Nephron (organoid): ENCODE results near the gene CHN2.
A peak's percentile ranks its signal among the peaks of the same experiment; 100 is the strongest.

Experiments
- H3K27ac Mint-ChIP-seq, 3 experiments: 2 replicates each; pipeline ENCODE4 v1.8.0; 2020; ENCODE audit warnings: mixed read lengths in 3 of 3, mild to moderate bottlenecking in 2 of 3, moderate library complexity in 1 of 3
- H3K27me3 Mint-ChIP-seq: 2 replicates; pipeline ENCODE4 v1.8.0; 2021; ENCODE audit warnings: low read depth, mild to moderate bottlenecking, moderate library complexity, mixed read lengths
- H3K36me3 Mint-ChIP-seq: 2 replicates; pipeline ENCODE4 v1.8.0; 2020; ENCODE audit warnings: low read depth, mixed read lengths
- H3K4me1 Mint-ChIP-seq: 2 replicates; pipeline ENCODE4 v1.8.0; 2020; ENCODE audit warnings: mixed read lengths
- H3K4me3 Mint-ChIP-seq, 3 experiments: 2 replicates each; pipeline ENCODE4 v1.8.0; 2020; ENCODE audit warnings: mild to moderate bottlenecking in 3 of 3, mixed read lengths in 3 of 3, moderate library complexity in 2 of 3
- H3K9me3 Mint-ChIP-seq: 2 replicates; pipeline ENCODE4 v1.8.0; 2020; ENCODE audit warnings: mixed read lengths
- TF ChIP-seq, protein P1 (sequence below), 3 experiments: fragments of 200-600 bp; sonication (generic); IDR thresholded peaks; one replicate each; pipeline ENCODE4 v1.5.0; 2021; ENCODE audit warnings: antibody characterized with exemption in 3 of 3; ENCODE audit not compliant: unreplicated experiment in 3 of 3

Gene CHN2

DNA sequence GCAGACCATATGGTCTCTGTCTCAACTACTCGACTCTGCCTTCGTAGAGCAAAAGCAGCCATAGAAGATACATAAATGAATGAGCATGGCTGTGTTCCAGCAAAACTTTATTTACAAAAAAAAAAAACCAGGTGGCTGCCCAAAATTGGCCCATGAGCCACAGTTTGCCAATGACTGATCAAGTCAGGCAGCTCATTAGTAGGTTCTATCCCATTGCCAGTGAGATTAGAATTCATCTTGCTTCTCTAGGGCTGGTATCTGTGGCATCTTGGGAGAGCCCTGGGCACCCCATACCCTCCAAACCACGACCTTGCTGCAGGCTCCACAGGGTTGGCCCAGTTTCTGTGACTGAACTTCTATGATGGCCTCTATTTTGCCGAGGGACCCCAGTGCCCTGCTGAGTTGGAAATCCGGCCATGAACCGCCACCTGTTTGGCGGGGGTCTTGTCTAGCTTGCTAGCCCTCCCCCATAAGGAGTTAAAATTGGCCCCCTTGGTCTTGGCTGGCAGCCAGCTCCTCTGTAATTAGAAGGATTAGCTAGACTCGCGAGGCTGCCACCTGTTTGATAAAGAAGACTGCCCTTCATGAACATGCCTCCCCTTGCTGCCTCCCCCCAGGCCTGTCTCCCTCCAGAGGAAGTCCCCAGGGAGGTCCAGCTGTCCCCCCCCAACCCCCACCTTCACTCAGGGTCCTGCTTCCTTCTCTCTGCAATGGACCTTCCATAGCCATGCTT lies 83.9 kb downstream of the CHN2 start:
- TF ChIP-seq, protein P1, sequence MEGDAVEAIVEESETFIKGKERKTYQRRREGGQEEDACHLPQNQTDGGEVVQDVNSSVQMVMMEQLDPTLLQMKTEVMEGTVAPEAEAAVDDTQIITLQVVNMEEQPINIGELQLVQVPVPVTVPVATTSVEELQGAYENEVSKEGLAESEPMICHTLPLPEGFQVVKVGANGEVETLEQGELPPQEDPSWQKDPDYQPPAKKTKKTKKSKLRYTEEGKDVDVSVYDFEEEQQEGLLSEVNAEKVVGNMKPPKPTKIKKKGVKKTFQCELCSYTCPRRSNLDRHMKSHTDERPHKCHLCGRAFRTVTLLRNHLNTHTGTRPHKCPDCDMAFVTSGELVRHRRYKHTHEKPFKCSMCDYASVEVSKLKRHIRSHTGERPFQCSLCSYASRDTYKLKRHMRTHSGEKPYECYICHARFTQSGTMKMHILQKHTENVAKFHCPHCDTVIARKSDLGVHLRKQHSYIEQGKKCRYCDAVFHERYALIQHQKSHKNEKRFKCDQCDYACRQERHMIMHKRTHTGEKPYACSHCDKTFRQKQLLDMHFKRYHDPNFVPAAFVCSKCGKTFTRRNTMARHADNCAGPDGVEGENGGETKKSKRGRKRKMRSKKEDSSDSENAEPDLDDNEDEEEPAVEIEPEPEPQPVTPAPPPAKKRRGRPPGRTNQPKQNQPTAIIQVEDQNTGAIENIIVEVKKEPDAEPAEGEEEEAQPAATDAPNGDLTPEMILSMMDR (IDR thresholded peaks at IDR 0.05; ENCODE audit: unreplicated experiment in 3 of 3): no peak
- H3K9me3 Mint-ChIP-seq: no peaks in the 10 kb centered on the region

DNA sequence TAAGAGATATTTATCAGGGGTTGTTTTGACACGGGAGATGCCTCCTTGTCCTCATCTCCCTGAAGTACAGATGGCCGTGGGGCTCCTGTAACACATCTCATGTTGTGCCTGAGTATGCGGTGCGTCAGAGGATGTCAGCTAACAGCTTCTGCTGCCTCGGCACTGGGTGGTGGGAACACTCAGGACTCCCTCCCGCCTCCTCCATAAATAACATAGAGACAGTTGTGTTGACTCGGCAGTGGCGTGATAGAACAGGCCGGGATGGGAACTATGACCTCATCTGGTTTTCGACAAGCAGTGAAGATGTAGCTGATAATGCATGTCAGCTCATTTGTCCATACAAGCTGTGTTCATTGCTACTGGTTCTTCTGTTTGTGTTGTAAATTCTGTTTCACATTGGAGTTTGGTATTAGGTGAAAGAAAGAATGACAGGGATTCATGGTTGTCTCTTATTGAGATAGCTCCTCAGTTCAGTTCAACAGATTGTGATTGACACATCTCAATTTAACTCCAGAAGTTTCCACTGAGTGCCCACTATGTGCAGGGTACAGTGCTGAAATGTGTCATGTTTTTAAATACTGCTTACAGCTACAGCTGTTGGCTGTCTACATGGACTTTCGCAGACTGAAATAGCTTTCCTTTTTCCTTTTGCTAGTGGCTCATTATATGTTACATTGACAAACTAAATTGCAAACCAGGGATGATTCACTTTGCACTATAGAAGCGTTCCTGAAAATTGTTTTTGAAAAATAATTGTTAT lies 87.4 kb downstream of the CHN2 start:
- Mint-ChIP-seq H3K9me3 (no peaks in the 10 kb centered on the region), H3K27ac (peak overlapping the region in 2 of 3 experiments; percentile 5 to 57), H3K4me3 (peak overlapping the region in 2 of 3 experiments; percentile 1 to 6), H3K36me3 (no peaks in the 10 kb centered on the region), H3K27me3 (peaks cover 9% of the 10 kb centered on the region), H3K4me1 (peaks cover 55% of the 10 kb centered on the region)
- TF ChIP-seq, protein P1 (IDR thresholded peaks at IDR 0.05; ENCODE audit: unreplicated experiment in 3 of 3): no peak

More for the DNA sequence above, 83.9 kb downstream of the CHN2 start:
- H3K4me1 Mint-ChIP-seq: peaks cover 79% of the 10 kb centered on the region
- H3K27me3 Mint-ChIP-seq: peaks cover 15% of the 10 kb centered on the region
- H3K4me3 Mint-ChIP-seq: no peak overlapping the region
- H3K36me3 Mint-ChIP-seq: no peaks in the 10 kb centered on the region
- H3K27ac Mint-ChIP-seq: peak overlapping the region in 1 of 3 experiments; percentile 21

DNA sequence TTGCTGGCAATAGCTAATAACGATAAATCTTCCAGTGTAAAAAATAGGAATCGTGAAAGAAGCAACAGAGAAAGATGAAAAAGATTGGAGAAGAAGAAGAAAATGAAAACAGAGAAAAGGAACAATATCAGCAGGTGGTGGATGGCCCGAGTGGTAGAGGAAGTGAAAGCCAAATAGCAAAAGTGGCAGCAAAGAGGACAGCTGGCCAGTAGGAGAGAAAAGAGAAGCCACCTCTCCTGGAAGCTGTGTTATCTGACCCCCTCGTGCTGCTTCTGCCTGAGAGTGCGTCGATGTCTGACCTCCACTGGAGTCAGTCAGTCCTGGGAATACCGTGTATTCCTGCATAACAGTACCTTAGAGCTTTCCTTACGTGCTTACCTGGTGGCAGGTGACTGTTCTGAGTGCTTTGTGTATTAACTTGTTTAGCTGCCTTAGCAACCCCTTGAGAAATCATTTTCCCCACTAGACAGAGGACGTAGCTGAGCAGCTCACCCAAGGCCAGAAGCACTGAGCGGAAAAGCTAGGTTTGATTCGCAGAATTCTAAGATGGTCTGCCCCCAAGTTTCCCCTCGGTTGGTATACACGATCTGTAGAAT lies 88.3 kb downstream of the CHN2 start:
- peak overlapping the region in 1 of 3 experiments; percentile 2 for H3K4me3 Mint-ChIP-seq
- H3K27ac Mint-ChIP-seq: peak overlapping the region; percentile 3 to 9 (median 4)
- no peaks in the 10 kb centered on the region for H3K9me3 Mint-ChIP-seq
- TF ChIP-seq, protein P1 (IDR thresholded peaks at IDR 0.05; ENCODE audit: unreplicated experiment in 3 of 3): no peak
- peaks cover 9% of the 10 kb centered on the region for H3K27me3 Mint-ChIP-seq
- no peaks in the 10 kb centered on the region for H3K36me3 Mint-ChIP-seq
- H3K4me1 Mint-ChIP-seq: peaks cover 45% of the 10 kb centered on the region

DNA sequence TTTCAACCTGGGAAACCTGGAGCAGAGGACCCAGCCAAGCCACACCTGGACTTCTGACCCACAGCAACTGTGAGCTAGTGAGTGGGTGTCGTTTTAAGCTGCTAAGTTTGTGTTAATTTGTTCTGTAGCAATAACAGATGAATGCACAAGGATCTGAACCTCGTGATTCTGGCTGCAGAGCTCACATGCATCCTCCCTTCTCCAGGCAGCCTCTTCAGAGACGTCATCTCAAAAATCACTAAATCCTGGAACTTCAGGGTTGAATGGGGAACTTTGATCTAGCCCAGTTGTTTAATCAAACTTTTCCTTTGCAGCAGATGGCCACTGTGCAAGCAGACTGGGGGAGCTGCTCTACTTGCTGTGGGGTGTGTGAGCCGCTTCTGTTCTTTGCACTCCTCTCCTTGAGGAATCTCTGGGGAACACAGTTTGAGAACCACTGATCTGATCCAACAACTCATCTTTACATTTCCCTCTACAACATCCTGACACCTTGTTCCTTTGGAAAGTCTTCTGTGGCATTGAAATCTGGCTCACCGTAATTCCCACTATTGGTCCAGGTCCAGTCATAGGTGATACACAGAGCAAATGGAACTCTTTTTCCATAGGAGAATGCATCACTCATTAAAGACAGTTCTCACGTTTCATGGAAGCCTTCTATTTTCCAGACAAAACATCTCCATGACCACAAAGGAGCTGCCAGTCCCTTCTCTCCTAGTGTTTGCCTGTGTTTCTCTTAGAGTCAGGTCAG lies 90.3 kb downstream of the CHN2 start:
- Mint-ChIP-seq H3K36me3 (no peaks in the 10 kb centered on the region), H3K27ac (no peak overlapping the region), H3K9me3 (no peaks in the 10 kb centered on the region), H3K4me1 (peaks cover 38% of the 10 kb centered on the region), H3K27me3 (peaks cover 4% of the 10 kb centered on the region), H3K4me3 (no peak overlapping the region)
- TF ChIP-seq, protein P1 (IDR thresholded peaks at IDR 0.05; ENCODE audit: unreplicated experiment in 3 of 3): no peak

DNA sequence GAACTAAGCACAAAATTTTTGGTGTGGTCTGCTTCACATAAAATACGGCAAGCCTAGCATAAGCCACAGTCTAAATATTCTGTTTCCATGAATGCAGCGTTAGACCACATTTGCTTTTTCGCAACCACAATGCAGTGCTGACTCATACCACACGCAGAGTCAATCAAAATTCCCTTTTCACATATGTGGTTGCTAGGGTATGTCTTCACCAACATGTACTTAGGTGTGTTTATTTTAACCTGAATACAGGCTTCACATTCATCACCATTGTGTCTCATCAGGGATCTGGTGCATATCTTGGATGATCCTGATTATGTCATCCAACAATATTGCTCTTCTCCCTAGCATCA lies 90.8 kb downstream of the CHN2 start:
- Mint-ChIP-seq H3K9me3 (no peaks in the 10 kb centered on the region), H3K36me3 (no peaks in the 10 kb centered on the region), H3K27ac (no peak overlapping the region), H3K27me3 (peaks cover 4% of the 10 kb centered on the region), H3K4me3 (no peak overlapping the region), H3K4me1 (peaks cover 44% of the 10 kb centered on the region)
- TF ChIP-seq, protein P1 (IDR thresholded peaks at IDR 0.05; ENCODE audit: unreplicated experiment in 3 of 3): no peak
